NCI-H345 treated with DMSO at 0.1 percent for 48 hours (cell line): ENCODE results near the gene DDX41.
"Not testable (repeated sequence)": the region's sequence is repeated elsewhere in the genome, so short reads cannot be mapped to it uniquely, and the experiment has no call there.

Experiments used
- DNase-seq: peaks from one replicate; lab custom pipeline; 2025; ENCODE audit not compliant: unreplicated experiment; lab: John Stamatoyannopoulos, UW

The DDX41 gene

GRCh38 chr5:177537389-177538361 is 20.9 kb upstream of the DDX41 start:
- no peak for DNase-seq

- no peak for DNase-seq
Observed at GRCh38 chr5:177536386-177536785, 19.6 kb upstream of the DDX41 start.

GRCh38 chr5:177535125-177535524 is 18.4 kb upstream of the DDX41 start:
- no peak for DNase-seq

- DNase-seq = not testable (repeated sequence)
Observed at GRCh38 chr5:177534433-177534832, 17.7 kb upstream of the DDX41 start.

- no peak for DNase-seq
Observed at GRCh38 chr5:177531209-177531940, 14.6 kb upstream of the DDX41 start.

GRCh38 chr5:177530638-177531037 is 13.9 kb upstream of the DDX41 start:
- DNase-seq = no peak

GRCh38 chr5:177529247-177530203 is 12.8 kb upstream of the DDX41 start:
- no peak for DNase-seq

GRCh38 chr5:177528631-177529030 is 11.9 kb upstream of the DDX41 start:
- no peak for DNase-seq

- no peak for DNase-seq
Observed at GRCh38 chr5:177527595-177527994, 10.8 kb upstream of the DDX41 start.

- DNase-seq = no peak
Observed at GRCh38 chr5:177526791-177527190, 10.0 kb upstream of the DDX41 start.

GRCh38 chr5:177526191-177526590 is 9.4 kb upstream of the DDX41 start:
- no peak for DNase-seq

GRCh38 chr5:177524941-177525655 is 8.3 kb upstream of the DDX41 start:
- no peak for DNase-seq

GRCh38 chr5:177524539-177524900 is 7.8 kb upstream of the DDX41 start:
- no peak for DNase-seq

GRCh38 chr5:177523711-177524538 is 7.2 kb upstream of the DDX41 start:
- no peak for DNase-seq

- no peak for DNase-seq
Observed at GRCh38 chr5:177520916-177521513, 4.3 kb upstream of the DDX41 start.

- DNase-seq = no peak
Observed at GRCh38 chr5:177520271-177520670, 3.5 kb upstream of the DDX41 start.

- no peak for DNase-seq
Observed at GRCh38 chr5:177519463-177520235, 2.9 kb upstream of the DDX41 start.

GRCh38 chr5:177515580-177515979 is 1.2 kb downstream of the DDX41 start:
- no peak for DNase-seq
